IMR-90 (cell line): Measurements from ENCODE around the gene SERPINA9.

Source experiments
- BHLHE40 ChIP-seq: fragments of 150-350 bp; IDR thresholded peaks from 2 replicates; pipeline ENCODE4 v1.6.1; 2016; ENCODE audit warnings: mild to moderate bottlenecking, low read depth, low read length
- MAFK ChIP-seq: IDR thresholded peaks from 2 replicates; pipeline ENCODE4 v1.6.1; 2012; ENCODE audit warnings: low read depth, low read length, improper control_type of control experiment
- MAZ ChIP-seq: IDR thresholded peaks from 2 replicates; pipeline ENCODE4 v1.6.1; 2012; ENCODE audit warnings: low read depth, mild to moderate bottlenecking, low read length, improper control_type of control experiment, moderate library complexity, borderline replicate concordance
- MXI1 ChIP-seq: IDR thresholded peaks from 2 replicates; pipeline ENCODE4 v1.6.1; 2012; ENCODE audit warnings: low read depth, mild to moderate bottlenecking, low read length, moderate library complexity, borderline replicate concordance
- POLR2A ChIP-seq: IDR thresholded peaks from 2 replicates; pipeline ENCODE4 v1.6.1; 2012; ENCODE audit warnings: mild to moderate bottlenecking, low read depth, low read length
- RAD21 ChIP-seq: IDR thresholded peaks from 2 replicates; pipeline ENCODE4 v1.6.1; 2012; ENCODE audit warnings: low read length, improper control_type of control experiment
- SMC3 ChIP-seq: fragments of 150-350 bp; IDR thresholded peaks from 2 replicates; pipeline ENCODE4 v1.6.1; 2016; ENCODE audit warnings: low read depth, mild to moderate bottlenecking, antibody characterized with exemption, low read length, moderate library complexity
- USF2 ChIP-seq: fragments of 150-350 bp; IDR thresholded peaks from 2 replicates; pipeline ENCODE4 v1.6.1; 2017; ENCODE audit warnings: mild to moderate bottlenecking, antibody characterized with exemption, low read length, low read depth
- TF ChIP-seq, protein P1 (sequence below): conservative IDR thresholded peaks from 2 replicates; pipeline ENCODE4 v1.5.1; 2012; ENCODE audit warnings: mild to moderate bottlenecking, low read depth, low read length, improper control_type of control experiment

DNA sequence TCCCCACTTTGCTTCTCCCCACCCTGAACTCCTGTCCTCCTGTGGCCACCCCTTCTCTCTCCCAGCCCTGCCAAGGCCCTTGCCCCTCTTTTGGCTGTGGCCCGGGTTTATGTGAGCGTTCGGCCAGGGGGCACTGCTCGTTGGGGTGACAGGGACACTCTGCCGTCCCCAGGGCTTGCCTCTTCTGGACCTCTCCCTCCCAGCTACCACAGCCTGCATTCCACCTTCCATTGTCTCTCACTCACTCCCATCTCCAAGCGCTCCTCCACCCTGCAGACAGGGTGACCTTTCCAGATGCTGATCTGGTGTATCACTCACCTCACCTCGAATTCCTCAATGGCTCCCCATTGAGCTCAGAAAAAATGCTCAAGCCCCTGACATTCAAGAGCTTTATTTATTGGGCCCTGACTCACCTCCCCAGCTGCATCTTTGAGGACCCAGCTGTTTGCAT, 1.4 kb downstream of the SERPINA9 start:
- TF ChIP-seq, protein P1, sequence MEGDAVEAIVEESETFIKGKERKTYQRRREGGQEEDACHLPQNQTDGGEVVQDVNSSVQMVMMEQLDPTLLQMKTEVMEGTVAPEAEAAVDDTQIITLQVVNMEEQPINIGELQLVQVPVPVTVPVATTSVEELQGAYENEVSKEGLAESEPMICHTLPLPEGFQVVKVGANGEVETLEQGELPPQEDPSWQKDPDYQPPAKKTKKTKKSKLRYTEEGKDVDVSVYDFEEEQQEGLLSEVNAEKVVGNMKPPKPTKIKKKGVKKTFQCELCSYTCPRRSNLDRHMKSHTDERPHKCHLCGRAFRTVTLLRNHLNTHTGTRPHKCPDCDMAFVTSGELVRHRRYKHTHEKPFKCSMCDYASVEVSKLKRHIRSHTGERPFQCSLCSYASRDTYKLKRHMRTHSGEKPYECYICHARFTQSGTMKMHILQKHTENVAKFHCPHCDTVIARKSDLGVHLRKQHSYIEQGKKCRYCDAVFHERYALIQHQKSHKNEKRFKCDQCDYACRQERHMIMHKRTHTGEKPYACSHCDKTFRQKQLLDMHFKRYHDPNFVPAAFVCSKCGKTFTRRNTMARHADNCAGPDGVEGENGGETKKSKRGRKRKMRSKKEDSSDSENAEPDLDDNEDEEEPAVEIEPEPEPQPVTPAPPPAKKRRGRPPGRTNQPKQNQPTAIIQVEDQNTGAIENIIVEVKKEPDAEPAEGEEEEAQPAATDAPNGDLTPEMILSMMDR, result no peak
- TF ChIP-seq SMC3, result no peak
- TF ChIP-seq POLR2A, result no peak
- no peak for TF ChIP-seq BHLHE40
- TF ChIP-seq MAFK, result no peak
- no peak for TF ChIP-seq MXI1
- TF ChIP-seq MAZ, result no peak
- no peak for TF ChIP-seq RAD21
- no peak for TF ChIP-seq USF2
